ENCODE measurements around the gene KRT81.
"Not testable (repeated sequence)": the region's sequence is repeated elsewhere in the genome, so short reads cannot be mapped to it uniquely, and the experiment has no call there.

The KRT81 gene

GRCh38 chr12:52254180-52254964, 37.0 kb downstream of the KRT81 start:
- no peak for DNase-seq (ENCODE audit: low read depth in 3 of 3, low spot score in 1 of 3)

DNA sequence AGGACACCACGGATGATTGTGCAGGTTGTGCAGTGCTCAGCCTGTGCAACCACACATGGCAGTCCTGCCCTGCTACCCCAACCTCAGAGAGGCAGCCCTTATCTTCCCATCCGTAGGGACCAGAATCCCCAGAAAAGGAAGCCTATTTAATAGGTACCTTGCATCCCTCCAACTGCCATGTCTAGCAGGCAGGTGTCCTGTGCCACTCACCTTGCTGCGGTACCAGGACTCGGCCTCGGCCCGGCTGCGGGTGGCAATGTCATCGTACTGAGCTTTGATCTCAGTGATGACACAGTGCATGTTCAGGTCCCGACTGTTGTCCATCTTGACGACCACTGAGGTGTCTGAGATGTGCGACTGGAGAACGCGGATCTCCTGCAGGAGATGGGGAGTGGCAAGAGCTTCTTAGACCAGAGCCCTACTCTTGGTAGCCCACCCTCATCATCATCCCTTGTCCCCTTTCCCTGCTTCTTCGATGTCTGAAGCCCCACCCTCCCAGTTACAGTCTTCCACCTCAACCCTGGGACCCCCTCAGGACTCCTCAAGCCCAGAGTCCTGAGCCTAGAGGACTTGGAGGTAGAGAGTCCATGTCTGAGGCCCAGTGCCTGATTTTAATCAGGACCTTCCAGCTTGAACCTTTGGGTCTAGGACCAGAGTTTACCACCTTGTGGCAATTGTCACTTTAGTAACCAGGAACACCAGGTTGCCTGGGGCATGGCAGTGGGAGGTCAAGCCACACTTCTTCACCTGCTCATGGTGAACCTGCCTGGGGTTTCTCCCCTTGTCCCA, 37.7 kb downstream of the KRT81 start:
- no peak for DNase-seq (ENCODE audit: low read depth in 3 of 3, low spot score in 1 of 3)

DNA sequence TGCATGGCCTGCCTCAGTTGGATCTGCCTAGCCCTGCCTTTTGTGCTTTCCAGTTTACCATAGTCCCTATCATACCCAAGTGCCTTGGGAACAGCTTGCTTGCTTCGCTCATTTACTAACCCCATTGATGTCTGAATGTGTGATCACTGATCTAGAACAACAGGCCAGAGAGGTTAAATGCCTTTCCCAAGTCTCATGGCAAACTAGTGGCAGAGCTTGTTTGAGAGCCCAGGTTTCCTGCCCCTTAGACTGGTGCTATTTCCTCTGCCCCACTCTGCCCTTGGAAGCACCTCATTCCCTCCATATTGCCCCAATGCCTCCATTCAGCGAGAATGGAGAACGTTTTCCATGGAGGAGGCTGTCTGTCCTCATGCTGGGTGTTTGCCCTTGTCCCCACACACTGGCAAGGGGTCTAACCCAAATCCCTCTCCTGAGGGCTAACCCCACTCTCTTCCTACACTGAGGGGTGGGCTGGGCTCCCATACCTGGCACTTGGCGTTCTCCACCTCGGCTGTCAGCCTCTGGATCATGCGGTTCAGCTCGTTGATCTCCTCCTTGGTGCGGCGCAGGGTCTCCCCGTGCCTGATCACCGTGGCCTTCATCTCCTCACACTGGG, 38.5 kb downstream of the KRT81 start:
- no peak for DNase-seq (ENCODE audit: low read depth in 3 of 3, low spot score in 1 of 3)

DNA sequence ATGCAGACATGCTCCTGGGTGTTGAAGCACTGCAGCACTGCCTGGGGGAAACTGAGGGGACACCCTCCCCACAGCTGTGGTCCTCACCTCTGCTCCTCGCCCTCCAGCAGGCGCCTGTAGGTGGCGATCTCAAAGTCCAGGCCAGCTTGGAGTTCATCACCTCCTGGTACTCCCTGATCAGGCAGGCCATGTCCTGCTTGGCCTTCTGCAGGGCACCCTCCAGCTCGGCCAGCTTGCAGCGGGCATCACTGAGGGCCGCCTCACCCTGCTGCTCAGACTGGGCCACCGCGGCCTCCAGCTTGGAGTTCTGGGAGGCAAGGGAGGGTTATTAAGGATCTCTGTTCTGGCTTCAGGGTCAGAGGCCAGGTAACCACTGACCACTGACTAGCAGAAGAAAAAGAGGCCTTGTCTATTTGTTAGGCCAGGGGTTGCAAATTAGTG, 39.1 kb downstream of the KRT81 start:
- not testable (repeated sequence) for DNase-seq (ENCODE audit: low read depth in 3 of 3, low spot score in 1 of 3)

DNA sequence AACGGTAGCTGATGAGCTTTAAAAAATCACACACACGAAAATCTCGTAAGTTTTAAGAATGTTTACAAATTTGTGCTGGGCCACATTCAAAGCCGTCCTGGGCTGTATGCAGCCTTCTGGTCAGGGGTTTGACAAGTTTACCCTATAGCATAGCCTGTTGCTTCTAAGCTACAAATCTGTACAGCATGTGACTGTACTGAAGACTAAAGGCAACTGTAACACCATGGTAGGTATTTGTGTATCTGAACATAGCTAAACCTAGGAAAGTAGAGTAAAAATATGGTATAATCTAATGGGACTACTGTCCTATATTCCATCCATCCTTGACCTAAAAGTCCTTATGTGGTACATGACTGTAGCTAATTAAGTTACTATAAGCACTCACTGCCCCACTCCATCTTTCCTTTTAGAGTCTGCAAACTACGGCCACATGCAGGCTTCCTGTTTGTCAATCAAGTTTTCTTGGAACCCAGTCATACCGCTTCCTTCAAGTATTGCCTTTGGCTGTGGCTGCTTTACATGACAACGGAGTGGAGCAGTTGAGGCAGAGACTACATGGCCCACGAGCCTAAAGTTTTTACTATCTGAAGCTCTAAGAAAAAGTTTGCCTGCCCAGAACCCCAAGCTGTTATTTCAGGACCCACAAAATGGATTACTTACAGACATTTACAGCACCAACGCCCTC, 39.8 kb downstream of the KRT81 start:
- no peak for DNase-seq (ENCODE audit: low read depth in 3 of 3, low spot score in 1 of 3)

GRCh38 chr12:52250048-52250990, 41.0 kb downstream of the KRT81 start:
- DNase-seq (ENCODE audit: low read depth in 3 of 3, low spot score in 1 of 3), result no peak

DNA sequence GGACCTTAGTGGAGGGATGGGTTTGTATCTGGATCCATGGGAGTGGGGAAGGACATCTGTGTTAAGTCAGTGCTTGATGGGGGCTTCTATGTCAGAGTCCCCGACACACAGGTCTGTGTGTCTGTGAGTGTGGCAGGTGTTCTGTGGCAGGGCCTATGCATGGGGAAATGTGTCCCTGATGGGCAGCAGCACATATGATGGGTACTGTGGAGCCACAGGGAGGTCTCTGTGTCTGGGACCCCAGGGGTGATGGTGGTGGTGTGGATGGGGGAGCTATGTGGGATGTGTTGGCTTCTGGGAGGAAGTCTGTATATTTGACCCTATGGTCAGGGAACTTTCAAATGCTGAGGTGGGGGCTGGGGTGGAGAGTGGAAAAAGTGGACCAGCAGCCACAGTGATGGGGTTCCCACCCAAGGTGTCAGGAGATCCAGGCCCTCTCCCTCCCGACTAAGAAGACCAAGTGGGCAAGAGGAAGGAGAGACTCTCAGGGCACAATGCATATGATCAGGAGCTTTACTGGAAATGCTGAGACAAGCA, 41.8 kb downstream of the KRT81 start:
- no peak for DNase-seq (ENCODE audit: low read depth in 3 of 3, low spot score in 1 of 3)

DNA sequence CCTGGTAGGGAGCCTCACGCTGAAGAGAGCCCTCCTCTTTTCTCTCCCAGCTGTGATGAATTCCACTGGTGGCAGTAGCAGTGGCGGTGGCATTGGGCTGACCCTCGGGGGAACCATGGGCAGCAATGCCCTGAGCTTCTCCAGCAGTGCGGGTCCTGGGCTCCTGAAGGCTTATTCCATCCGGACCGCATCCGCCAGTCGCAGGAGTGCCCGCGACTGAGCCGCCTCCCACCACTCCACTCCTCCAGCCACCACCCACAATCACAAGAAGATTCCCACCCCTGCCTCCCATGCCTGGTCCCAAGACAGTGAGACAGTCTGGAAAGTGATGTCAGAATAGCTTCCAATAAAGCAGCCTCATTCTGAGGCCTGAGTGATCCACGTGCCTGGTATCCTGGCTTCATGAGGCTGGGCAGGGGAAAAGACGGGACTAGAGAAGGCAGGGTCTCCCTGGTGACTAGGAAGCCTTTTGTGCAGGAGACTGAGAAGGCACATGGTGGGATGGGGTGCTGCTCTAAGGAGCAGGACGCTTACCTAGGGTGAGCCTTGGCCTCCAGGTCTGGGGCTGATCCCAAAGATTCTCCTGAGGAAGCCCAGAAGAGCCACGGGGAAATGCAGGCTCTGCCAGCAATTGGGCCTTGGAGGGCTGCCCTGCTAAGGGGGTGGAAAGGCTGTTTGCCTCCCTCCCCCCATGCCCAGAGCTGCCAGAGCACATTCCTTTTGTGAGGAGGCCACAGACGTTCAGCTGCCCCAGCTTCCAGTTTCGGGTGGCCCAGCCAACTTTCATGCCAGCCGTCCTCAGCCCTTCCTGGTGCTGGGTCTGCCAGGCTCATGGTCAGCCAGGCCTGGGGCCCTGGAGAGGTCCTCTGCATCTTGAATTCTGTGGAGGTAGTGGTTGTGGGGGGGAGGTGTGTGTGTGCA, 42.5 kb downstream of the KRT81 start:
- no peak for DNase-seq (ENCODE audit: low read depth in 3 of 3, low spot score in 1 of 3)

GRCh38 chr12:52247622-52248540, 43.5 kb downstream of the KRT81 start:
- no peak for DNase-seq (ENCODE audit: low read depth in 3 of 3, low spot score in 1 of 3)

- no peak for DNase-seq (ENCODE audit: low read depth in 3 of 3, low spot score in 1 of 3)
Measured at GRCh38 chr12:52246720-52247621, 44.4 kb downstream of the KRT81 start.

DNA sequence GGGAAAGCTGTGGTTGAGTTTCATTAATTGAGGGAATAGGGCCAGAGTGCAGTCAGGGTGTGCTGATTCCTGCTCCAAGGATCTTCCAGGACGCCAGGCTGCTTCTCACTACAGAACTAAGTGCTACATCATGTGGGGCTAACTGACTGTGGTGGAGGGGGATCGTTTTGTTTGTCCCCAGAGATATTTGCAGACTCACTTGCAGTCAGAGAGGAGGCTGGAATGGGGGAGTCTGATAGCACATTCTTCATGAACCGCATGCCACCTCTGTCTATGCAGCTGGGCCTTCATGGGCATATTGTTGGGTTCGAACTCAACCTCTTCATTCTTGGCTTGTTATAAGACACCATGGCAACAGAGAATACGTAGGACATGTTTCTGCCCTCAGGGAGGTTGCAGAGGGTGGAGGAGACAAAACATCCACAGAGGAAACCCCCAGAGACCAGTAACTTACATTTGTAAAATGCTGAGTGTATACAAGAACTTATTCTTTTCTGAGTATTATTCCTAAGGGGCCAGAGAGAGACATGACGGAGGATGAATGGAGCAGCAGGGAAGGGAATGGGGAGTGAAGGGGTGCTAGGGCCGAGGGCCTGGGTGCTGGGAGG, 45.3 kb downstream of the KRT81 start:
- DNase-seq (ENCODE audit: low read depth in 3 of 3, low spot score in 1 of 3), result no peak

DNA sequence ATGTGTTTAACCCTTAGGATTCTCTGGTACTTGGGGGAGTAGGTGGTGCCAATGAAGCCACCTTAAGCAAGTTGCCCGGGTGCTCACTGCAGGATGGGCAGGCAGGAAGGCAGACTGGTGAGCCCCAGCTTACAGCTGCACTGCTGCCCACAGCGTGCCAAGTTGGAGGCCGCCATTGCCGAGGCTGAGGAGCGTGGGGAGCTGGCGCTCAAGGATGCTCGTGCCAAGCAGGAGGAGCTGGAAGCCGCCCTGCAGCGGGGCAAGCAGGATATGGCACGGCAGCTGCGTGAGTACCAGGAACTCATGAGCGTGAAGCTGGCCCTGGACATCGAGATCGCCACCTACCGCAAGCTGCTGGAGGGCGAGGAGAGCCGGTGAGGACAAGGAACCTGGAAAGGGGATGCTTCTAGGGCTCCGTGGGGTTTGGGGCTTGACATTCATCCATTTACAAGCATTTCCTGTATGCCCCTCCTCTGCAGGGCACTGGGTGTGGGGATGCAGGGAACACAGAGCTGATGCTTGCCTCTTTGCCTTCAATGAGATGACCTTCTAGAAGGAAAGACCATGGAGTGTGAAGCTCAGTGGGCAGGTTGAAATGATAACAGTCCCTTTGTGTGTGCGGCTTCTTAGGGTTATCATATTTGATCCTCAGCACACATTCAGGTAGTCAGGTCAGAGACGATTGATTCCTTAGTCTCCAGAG, 45.9 kb downstream of the KRT81 start:
- no peak for DNase-seq (ENCODE audit: low read depth in 3 of 3, low spot score in 1 of 3)

DNA sequence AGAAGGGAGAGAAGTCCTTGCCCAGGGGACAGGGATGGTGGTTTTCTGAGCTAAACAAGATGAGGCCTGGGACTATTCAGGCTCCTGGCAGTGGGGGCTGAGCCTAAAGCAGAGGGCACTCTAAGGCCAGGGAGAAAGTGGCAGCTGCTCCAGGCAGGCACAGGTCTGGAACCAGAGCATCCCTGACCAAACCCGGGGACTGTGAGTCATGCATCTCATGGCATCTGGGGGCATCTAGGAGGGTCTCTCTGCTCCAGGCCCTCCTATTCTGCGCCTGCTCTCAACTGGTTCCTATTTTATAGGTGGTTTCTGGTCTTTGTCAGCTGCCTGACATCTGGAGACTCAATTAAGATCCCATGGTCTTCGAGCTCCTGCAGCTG, 46.7 kb downstream of the KRT81 start:
- DNase-seq (ENCODE audit: low read depth in 3 of 3, low spot score in 1 of 3), result no peak

DNA sequence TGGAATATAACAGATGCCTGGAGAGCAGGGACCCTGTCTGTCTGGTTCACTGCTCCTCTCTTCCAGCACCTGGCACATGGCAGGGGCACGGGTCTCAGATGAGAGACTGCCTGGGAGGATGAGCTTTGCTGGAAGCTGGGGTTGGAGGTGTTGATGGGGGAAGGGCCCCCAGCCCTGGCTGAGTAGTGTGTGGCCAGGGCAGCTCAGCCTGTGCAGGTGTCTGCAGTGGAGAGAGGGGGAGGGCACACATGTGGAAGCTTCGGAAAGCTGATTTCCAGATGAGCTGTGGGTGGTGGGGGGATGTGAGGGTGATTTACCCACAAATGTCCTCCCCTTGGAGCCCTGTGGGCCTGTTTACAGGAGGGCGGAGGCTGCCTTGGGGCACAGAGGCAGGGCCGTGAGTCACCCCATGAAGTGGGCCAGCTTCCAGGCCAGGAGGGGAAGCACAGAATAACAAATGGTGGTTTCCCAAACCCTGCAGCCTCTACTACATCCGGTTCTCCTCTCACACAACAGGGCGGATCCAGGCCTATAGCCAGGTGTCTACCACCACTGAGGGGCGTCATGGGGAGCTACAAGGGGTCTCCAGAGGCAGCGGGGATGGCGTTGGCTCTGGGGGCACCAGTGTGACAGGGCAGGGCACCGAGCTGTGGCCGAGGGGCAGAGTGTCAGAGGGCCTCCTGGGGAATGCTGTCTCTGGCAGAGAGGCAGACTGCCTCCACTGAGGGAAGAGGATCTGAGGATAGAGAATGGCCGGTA, 47.3 kb downstream of the KRT81 start:
- peak; percentile 9 to 55 (median 46) for DNase-seq (ENCODE audit: low read depth in 3 of 3, low spot score in 1 of 3)

- no peak for DNase-seq (ENCODE audit: low read depth in 3 of 3, low spot score in 1 of 3)
Measured at GRCh38 chr12:52243259-52243855, 48.0 kb downstream of the KRT81 start.
